ENCODE data around the gene PTH1R. TPM values are rescaled to one million over a fixed set of nuclear protein-coding genes. Genes with fewer than 3 reads are reported as not detected.
A peak's percentile ranks its signal among the peaks of the same experiment; 100 is the strongest.

PTH1R gene
- total RNA-seq, 1 donor from 2014 or later, result 14.5 TPM

DNA sequence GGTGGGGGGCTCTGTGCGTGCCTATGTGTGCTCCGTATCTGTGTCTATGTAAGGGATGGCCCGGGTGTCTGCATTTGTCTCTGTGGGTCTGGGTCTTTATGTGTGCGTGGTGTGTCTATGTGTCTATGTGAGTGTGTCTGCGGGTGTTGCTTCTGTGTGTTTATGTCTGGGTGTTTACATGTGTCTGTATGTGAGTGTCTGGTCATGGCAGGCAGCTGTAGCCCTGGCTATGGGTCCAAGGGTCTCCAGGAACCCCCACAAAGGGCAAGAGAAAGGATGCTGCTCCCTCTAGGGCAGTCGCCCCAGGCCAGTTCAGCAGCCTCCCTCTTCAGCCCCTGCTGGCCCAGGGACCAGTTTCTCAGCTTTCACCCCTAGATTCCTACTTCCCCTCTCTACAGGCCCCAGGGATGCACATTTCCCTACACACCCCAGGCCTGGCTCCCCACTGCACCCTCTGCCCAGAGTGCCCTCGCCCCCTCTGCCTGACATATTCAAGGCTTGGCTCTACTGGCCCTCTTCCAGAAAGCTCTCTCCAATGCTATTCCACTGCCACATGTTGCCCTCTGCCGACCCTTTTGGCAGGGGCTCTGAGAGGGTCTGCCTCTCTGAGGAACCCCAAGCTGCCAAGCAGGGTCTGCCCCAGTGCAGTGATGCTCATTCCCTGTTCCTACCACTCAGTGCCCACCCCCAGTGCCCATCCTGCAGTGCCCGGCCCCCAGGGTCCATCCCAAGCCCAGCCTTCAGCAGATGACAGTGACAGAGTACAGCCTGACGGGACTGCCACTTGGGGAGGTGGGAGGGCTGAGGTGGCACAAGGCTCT lies 13.2 kb upstream of the PTH1R start:
- H3K36me3 ChIP-seq, result no peaks in the 10 kb centered on the region
- H3K4me3 ChIP-seq, result no peak overlapping the region
- intact Hi-C loops (cut with DNase I), result no loop called here
- DNase-seq (peak; percentile 27), ATAC-seq (no peak)
- TF ChIP-seq, protein P1, sequence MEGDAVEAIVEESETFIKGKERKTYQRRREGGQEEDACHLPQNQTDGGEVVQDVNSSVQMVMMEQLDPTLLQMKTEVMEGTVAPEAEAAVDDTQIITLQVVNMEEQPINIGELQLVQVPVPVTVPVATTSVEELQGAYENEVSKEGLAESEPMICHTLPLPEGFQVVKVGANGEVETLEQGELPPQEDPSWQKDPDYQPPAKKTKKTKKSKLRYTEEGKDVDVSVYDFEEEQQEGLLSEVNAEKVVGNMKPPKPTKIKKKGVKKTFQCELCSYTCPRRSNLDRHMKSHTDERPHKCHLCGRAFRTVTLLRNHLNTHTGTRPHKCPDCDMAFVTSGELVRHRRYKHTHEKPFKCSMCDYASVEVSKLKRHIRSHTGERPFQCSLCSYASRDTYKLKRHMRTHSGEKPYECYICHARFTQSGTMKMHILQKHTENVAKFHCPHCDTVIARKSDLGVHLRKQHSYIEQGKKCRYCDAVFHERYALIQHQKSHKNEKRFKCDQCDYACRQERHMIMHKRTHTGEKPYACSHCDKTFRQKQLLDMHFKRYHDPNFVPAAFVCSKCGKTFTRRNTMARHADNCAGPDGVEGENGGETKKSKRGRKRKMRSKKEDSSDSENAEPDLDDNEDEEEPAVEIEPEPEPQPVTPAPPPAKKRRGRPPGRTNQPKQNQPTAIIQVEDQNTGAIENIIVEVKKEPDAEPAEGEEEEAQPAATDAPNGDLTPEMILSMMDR (IDR thresholded peaks at IDR 0.05), result no peak
- H3K27ac ChIP-seq, result peak overlapping the region; percentile 46
- no peaks in the 10 kb centered on the region for H3K9me3 ChIP-seq
- peaks cover 39% of the 10 kb centered on the region for H3K4me1 ChIP-seq
- no peaks in the 10 kb centered on the region for H3K27me3 ChIP-seq (ENCODE audit: low read depth)

DNA sequence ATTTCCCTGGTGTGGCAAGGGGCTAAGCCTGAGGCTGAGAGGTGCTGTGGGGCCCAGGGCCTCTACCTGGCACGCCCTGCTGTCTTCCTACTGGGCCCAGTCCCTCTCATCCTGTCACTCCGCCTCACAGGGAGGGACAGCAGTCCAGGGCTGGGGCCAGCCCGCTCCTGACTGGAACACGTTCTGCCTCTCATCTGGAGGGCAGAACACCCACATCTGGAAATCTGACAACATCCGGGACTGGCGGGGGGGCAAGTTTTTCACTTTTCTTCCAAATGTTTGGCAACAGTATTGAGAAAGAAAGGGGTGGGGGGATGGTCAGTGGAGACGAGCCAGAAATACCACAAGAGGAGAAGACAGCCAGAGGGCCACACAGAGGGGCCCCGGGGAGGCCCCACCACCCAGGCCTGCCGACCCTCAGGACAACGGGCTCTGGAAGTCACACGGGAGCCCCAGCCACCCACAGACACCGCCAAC lies 12.5 kb upstream of the PTH1R start:
- peak overlapping the region; percentile 46 for H3K27ac ChIP-seq
- H3K9me3 ChIP-seq, result no peaks in the 10 kb centered on the region
- ATAC-seq (peak; percentile 54 to 58), DNase-seq (peak; percentile 69)
- intact Hi-C loops (cut with DNase I), result no loop called here
- TF ChIP-seq, protein P1 (IDR thresholded peaks at IDR 0.05), result no peak
- H3K4me1 ChIP-seq, result peaks cover 39% of the 10 kb centered on the region
- H3K27me3 ChIP-seq (ENCODE audit: low read depth), result no peaks in the 10 kb centered on the region
- no peaks in the 10 kb centered on the region for H3K36me3 ChIP-seq
- H3K4me3 ChIP-seq, result no peak overlapping the region

DNA sequence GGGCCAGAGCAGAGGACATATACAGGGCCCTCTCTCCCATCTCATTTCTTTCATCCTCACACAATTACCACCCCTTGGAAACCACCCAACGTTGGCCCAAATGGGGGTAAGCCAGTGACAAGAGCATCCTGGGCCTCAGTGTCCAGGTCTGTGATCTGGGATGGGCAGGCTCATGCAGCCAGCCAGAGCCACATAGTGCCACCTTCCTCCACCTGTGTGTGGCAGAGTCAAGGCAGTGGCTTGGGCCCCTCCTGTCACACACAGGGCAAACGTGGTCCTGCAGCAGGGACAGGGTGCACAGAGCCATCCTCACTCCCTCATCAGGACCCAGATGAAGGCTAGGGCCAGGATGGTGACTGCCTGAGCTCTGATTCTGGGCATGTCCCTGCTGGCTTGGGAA lies 12.0 kb upstream of the PTH1R start:
- no peak overlapping the region for H3K27ac ChIP-seq
- no peaks in the 10 kb centered on the region for H3K27me3 ChIP-seq (ENCODE audit: low read depth)
- no peak for ATAC-seq
- intact Hi-C loops (cut with DNase I), result no loop called here
- no peak overlapping the region for H3K4me3 ChIP-seq
- no peak for DNase-seq
- no peaks in the 10 kb centered on the region for H3K9me3 ChIP-seq
- H3K4me1 ChIP-seq, result peaks cover 39% of the 10 kb centered on the region
- no peaks in the 10 kb centered on the region for H3K36me3 ChIP-seq
- TF ChIP-seq, protein P1 (IDR thresholded peaks at IDR 0.05), result no peak

DNA sequence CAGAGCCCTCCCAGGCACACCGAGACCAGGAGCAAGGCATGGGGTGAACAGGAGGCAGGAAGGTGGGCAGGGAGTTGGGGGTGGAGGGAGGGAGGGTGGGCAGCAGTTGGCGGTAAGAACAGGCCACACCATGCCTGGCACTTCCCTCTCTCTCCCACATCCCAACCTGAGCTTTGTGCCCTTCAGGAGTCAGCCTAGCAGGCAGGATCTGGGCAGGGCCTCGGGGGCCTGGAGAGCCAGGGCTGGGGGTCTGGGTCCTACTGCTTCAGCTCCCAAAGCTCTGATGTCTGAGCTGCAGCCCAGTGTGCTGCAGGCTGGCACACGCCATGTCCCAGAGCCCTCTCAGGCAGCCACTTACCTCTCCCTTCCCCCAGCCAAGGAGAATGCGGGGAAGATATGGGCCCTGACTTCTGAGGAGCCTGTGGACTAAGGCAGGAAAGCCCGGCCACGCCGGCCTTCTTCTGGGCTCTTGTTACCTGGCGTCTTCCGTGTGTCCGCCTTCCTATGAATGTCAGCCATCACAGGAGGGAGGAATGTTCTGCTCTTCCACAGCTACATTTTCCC lies 11.4 kb upstream of the PTH1R start:
- DNase-seq (no peak), ATAC-seq (no peak)
- Histone ChIP-seq H3K27ac (no peak overlapping the region), H3K4me1 (peaks cover 39% of the 10 kb centered on the region), H3K9me3 (no peaks in the 10 kb centered on the region), H3K4me3 (no peak overlapping the region), H3K36me3 (no peaks in the 10 kb centered on the region), H3K27me3 (ENCODE audit: low read depth) (no peaks in the 10 kb centered on the region)
- intact Hi-C loops (cut with DNase I), result no loop called here
- TF ChIP-seq, protein P1 (IDR thresholded peaks at IDR 0.05), result no peak

DNA sequence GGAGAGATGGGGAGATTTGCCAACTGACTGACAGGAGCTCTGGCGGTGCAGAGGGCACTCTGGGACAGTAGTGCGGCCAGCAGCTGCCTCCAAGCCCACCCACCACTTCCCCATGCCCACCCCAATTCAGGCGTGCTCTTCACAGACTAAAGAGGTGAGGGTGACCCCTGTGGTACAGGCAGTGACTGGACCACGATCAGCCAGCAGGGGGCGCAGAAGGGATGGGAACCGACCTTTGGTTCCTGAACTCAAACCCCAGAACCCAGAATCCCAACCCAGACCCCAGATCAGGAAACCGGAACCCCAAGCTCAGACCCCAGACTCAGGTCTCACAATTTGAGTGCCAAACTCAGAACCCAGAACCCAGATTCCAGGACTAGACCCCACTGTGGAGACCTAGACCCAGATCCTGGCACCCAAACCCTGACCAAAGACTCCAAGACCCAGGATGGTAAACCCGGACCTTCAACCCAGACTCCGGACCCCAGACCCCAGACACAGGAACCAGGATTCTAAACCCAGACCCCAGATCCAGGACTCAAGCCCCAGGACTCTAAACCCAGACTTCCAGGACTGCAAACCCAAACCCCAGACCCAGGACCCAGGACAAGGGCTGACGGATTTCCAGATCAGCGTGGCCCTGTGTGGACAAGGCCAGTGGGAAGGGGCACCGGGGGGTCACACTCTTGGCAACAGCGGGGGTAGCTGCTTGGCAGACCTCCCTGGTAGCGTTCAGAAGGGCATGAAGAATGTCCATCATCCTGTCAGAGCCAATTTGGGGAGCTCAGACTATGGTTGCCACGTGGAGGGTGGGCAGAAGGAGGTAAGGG lies 10.6 kb upstream of the PTH1R start:
- Histone ChIP-seq H3K36me3 (no peaks in the 10 kb centered on the region), H3K27me3 (ENCODE audit: low read depth) (no peaks in the 10 kb centered on the region), H3K27ac (peak overlapping the region; percentile 39), H3K4me1 (peaks cover 39% of the 10 kb centered on the region), H3K4me3 (no peak overlapping the region), H3K9me3 (no peaks in the 10 kb centered on the region)
- intact Hi-C loops (cut with DNase I), result no loop called here
- DNase-seq (peak; percentile 88), ATAC-seq (peak; percentile 71 to 82)
- TF ChIP-seq, protein P1 (IDR thresholded peaks at IDR 0.05), result peak; percentile 82
